ENCODE measurements around the gene LRRN3.

Gene LRRN3

DNA sequence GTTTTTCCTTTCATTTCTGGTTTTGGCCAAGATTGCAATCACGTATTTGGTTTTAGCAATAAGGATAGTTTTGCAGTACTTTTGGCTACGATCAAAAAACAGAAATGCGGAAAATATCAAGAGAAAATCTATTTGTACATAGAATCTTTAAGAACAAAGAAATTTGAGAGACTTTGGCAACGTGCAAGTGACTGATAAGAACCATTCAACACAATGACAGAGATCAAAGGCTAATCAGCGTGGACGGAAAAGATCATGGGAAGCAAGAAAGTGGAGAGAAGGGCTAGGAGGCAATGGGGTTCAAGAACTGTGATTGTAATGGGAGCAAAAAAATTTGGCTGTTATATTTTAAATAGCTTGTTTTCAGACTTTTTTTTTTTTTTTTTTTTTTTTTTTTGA lies 16.2 kb upstream of the LRRN3 start:
- Histone ChIP-seq H3K4me1 (ENCODE audit: control insufficient read depth in 5 of 5, insufficient read depth in 5 of 5, low read length in 5 of 5) (peaks cover 0 to 48% (median 15%) of the 10 kb centered on the region in 5 donors), H3K9me3 (ENCODE audit: control insufficient read depth in 5 of 5, low read length in 5 of 5) (no peaks in the 10 kb centered on the region), H3K27me3 (ENCODE audit: control insufficient read depth in 5 of 5, insufficient read depth in 4 of 5, low read length in 5 of 5) (no peaks in the 10 kb centered on the region), H3K36me3 (ENCODE audit: control insufficient read depth in 5 of 5, insufficient read depth in 5 of 5, low read length in 5 of 5) (no peaks in the 10 kb centered on the region), H3K4me3 (ENCODE audit: low read depth in 1 of 5, low read length in 5 of 5) (no peak overlapping the region), H3K27ac (ENCODE audit: low read depth, low read length) (peak overlapping the region; percentile 51), H3K9ac (ENCODE audit: low read length in 5 of 5) (no peak overlapping the region)

DNA sequence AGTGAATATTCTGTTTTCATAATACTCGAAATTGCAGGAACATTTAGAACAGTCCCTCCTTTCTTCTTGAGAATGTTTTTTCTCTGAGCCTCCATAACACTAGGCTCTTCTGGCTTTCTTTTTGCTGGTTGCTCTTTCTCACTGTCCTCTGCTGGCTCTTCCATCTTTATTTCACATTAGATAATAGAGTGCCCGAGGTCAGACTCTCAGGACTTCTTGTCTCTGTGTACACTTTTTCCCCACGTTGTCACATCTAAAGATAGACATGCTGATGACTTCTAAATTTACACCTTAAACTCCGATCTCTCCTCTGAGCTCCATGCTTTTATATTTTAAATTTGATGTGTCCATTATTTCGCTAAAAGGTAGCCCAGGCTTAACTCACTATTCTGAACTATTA lies 15.4 kb upstream of the LRRN3 start:
- H3K4me3 ChIP-seq (ENCODE audit: low read depth in 1 of 5, low read length in 5 of 5), result no peak overlapping the region
- H3K36me3 ChIP-seq (ENCODE audit: control insufficient read depth in 5 of 5, insufficient read depth in 5 of 5, low read length in 5 of 5), result no peaks in the 10 kb centered on the region
- H3K9ac ChIP-seq (ENCODE audit: low read length in 5 of 5), result no peak overlapping the region
- H3K27me3 ChIP-seq (ENCODE audit: control insufficient read depth in 5 of 5, insufficient read depth in 4 of 5, low read length in 5 of 5), result no peaks in the 10 kb centered on the region
- no peak overlapping the region for H3K27ac ChIP-seq (ENCODE audit: low read depth, low read length)
- H3K9me3 ChIP-seq (ENCODE audit: control insufficient read depth in 5 of 5, low read length in 5 of 5), result no peaks in the 10 kb centered on the region
- H3K4me1 ChIP-seq (ENCODE audit: control insufficient read depth in 5 of 5, insufficient read depth in 5 of 5, low read length in 5 of 5), result peaks cover 0 to 43% (median 15%) of the 10 kb centered on the region in 5 donors

DNA sequence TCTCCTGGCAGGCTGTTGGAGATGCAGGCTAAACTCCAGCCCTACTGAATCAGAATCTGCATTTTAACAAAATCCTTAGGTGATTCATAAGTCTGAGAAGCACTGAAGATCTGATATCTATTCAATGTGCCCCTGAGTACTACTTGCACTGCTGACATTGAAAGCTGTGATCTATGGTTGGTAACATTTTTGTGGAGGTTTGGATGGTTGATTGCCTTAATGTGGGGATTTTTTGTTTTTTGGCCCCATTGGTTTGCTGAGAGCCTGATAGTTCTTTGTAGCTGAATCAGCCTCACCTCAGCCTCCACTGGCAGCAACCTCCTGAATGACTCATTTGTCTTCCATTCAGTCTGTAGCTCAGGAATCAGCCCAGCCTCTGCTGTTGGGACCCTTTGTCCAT lies 14.7 kb upstream of the LRRN3 start:
- Histone ChIP-seq H3K27ac (ENCODE audit: low read depth, low read length) (peak overlapping the region; percentile 15), H3K9me3 (ENCODE audit: control insufficient read depth in 5 of 5, low read length in 5 of 5) (no peaks in the 10 kb centered on the region), H3K27me3 (ENCODE audit: control insufficient read depth in 5 of 5, insufficient read depth in 4 of 5, low read length in 5 of 5) (no peaks in the 10 kb centered on the region), H3K4me3 (ENCODE audit: low read depth in 1 of 5, low read length in 5 of 5) (no peak overlapping the region), H3K4me1 (ENCODE audit: control insufficient read depth in 5 of 5, insufficient read depth in 5 of 5, low read length in 5 of 5) (peaks cover 0 to 40% (median 15%) of the 10 kb centered on the region in 5 donors), H3K36me3 (ENCODE audit: control insufficient read depth in 5 of 5, insufficient read depth in 5 of 5, low read length in 5 of 5) (no peaks in the 10 kb centered on the region), H3K9ac (ENCODE audit: low read length in 5 of 5) (no peak overlapping the region)

DNA sequence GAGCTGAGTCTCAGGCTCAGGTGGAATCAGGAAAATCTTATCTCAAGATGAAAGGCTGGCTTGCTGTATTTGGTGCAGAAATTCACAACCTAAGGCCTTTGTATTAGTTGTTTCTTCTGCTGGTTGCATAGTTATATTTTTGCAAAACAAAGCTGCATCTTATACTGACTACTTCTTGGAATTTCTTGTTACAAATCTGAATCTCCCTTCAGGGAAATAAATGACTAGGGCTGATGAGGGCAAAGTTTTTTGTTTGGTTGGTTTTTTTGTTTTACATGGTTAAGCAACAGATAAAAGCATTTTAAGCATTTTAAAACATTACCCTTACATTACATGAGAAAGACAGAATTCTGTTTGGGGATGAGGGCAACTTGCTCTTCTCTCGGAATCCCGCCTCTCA lies 13.9 kb upstream of the LRRN3 start:
- Histone ChIP-seq H3K36me3 (ENCODE audit: control insufficient read depth in 5 of 5, insufficient read depth in 5 of 5, low read length in 5 of 5) (no peaks in the 10 kb centered on the region), H3K27me3 (ENCODE audit: control insufficient read depth in 5 of 5, insufficient read depth in 4 of 5, low read length in 5 of 5) (no peaks in the 10 kb centered on the region), H3K4me1 (ENCODE audit: control insufficient read depth in 5 of 5, insufficient read depth in 5 of 5, low read length in 5 of 5) (peaks cover 0 to 38% (median 15%) of the 10 kb centered on the region in 5 donors), H3K4me3 (ENCODE audit: low read depth in 1 of 5, low read length in 5 of 5) (no peak overlapping the region), H3K9me3 (ENCODE audit: control insufficient read depth in 5 of 5, low read length in 5 of 5) (no peaks in the 10 kb centered on the region), H3K9ac (ENCODE audit: low read length in 5 of 5) (peak overlapping the region in 1 of 5 donors; percentile 26), H3K27ac (ENCODE audit: low read depth, low read length) (peak overlapping the region; percentile 15)

DNA sequence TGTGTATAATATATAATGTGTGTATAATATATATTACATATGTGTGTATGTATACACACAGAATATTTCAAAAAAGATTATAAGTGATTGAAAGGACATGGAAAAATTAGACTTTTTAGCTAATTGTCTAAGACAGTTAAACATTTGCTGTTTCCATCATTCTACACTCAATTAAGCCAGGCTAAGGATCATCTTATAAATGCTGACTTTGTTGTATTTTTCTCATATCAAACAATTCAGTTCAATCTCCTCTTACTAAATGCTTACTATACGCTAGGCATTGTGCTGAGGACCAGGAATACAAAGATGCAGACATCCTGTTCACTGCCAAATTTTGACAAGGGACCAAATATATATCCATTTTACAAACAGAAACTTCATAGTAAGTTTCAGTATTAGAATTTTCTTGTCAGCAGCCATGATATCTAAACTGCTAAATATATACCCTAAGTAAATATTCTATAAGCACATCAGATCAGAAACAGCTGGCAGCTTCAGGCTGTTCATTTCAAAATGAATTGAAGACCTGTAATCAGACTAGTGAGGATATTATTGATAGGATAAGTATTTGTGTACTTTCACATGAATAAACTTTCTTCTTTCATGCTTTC lies 10.3 kb upstream of the LRRN3 start:
- Histone ChIP-seq H3K9me3 (ENCODE audit: control insufficient read depth in 5 of 5, low read length in 5 of 5) (no peaks in the 10 kb centered on the region), H3K4me1 (ENCODE audit: control insufficient read depth in 5 of 5, insufficient read depth in 5 of 5, low read length in 5 of 5) (peaks cover 0 to 19% (median 5%) of the 10 kb centered on the region in 5 donors), H3K27me3 (ENCODE audit: control insufficient read depth in 5 of 5, insufficient read depth in 4 of 5, low read length in 5 of 5) (no peaks in the 10 kb centered on the region), H3K36me3 (ENCODE audit: control insufficient read depth in 5 of 5, insufficient read depth in 5 of 5, low read length in 5 of 5) (no peaks in the 10 kb centered on the region), H3K9ac (ENCODE audit: low read length in 5 of 5) (no peak overlapping the region), H3K27ac (ENCODE audit: low read depth, low read length) (no peak overlapping the region), H3K4me3 (ENCODE audit: low read depth in 1 of 5, low read length in 5 of 5) (no peak overlapping the region)

DNA sequence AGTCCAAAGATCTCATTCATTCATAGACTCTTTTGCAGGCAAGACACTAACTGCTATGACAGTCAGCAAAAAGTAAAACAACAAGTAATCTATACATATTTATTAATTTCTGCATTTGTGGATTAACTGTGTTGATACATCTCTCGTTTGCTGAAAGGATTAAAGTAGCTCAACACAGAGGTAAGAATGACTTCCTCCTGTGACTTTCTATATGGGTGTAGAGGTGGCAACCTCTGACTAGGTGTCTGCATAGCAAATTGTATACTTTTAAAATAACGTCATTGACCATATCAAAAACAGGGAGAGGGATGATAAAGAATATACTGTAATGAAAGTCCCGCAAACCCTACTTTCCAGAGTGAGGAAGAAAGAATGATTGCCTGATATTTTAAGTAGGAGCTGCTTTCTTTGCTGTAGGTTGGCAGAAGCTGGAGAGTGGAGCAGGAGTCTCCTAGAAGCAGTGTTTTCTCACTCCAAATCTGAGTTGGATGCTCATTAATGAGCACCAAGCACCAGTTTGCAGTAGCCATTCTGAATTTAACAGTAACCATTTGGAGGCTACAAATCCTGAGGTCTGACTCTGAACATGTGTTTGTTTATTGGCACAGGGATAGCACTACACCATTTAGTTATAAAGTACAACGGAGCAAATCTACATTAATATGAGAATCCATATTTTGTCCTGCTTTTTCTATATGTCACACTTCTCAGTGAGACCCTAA lies 9.2 kb upstream of the LRRN3 start:
- no peak overlapping the region for H3K27ac ChIP-seq (ENCODE audit: low read depth, low read length)

DNA sequence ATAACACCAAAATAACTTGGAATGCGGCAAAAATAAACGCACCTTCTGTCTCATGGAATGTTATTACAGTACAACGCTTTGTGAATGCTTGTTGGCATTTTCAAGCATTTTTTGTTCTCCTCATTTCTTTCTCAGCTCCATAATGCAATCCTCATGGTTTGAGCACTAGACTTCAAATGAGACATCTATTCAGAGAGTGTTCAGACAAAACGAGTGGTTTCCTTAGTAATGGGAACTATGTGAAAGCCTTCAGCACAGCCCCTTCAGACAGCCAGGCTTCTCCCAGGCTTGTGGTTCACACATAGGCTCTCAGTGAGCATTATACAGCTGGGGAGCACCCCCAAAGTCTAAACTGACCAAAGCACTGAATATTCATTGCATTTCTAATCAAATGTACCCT lies 8.6 kb upstream of the LRRN3 start:
- Histone ChIP-seq H3K9ac (ENCODE audit: low read length in 5 of 5) (no peak overlapping the region), H3K4me3 (ENCODE audit: low read depth in 1 of 5, low read length in 5 of 5) (no peak overlapping the region), H3K36me3 (ENCODE audit: control insufficient read depth in 5 of 5, insufficient read depth in 5 of 5, low read length in 5 of 5) (no peaks in the 10 kb centered on the region), H3K9me3 (ENCODE audit: control insufficient read depth in 5 of 5, low read length in 5 of 5) (no peaks in the 10 kb centered on the region), H3K27me3 (ENCODE audit: control insufficient read depth in 5 of 5, insufficient read depth in 4 of 5, low read length in 5 of 5) (no peaks in the 10 kb centered on the region), H3K27ac (ENCODE audit: low read depth, low read length) (no peak overlapping the region), H3K4me1 (ENCODE audit: control insufficient read depth in 5 of 5, insufficient read depth in 5 of 5, low read length in 5 of 5) (peaks cover 0 to 9% (median 5%) of the 10 kb centered on the region in 5 donors)

More for the DNA sequence above, 9.2 kb upstream of the LRRN3 start:
- Histone ChIP-seq H3K9ac (ENCODE audit: low read length in 5 of 5) (no peak overlapping the region), H3K4me1 (ENCODE audit: control insufficient read depth in 5 of 5, insufficient read depth in 5 of 5, low read length in 5 of 5) (peaks cover 0 to 16% (median 5%) of the 10 kb centered on the region in 5 donors), H3K36me3 (ENCODE audit: control insufficient read depth in 5 of 5, insufficient read depth in 5 of 5, low read length in 5 of 5) (no peaks in the 10 kb centered on the region), H3K27me3 (ENCODE audit: control insufficient read depth in 5 of 5, insufficient read depth in 4 of 5, low read length in 5 of 5) (no peaks in the 10 kb centered on the region), H3K4me3 (ENCODE audit: low read depth in 1 of 5, low read length in 5 of 5) (no peak overlapping the region), H3K9me3 (ENCODE audit: control insufficient read depth in 5 of 5, low read length in 5 of 5) (no peaks in the 10 kb centered on the region)

DNA sequence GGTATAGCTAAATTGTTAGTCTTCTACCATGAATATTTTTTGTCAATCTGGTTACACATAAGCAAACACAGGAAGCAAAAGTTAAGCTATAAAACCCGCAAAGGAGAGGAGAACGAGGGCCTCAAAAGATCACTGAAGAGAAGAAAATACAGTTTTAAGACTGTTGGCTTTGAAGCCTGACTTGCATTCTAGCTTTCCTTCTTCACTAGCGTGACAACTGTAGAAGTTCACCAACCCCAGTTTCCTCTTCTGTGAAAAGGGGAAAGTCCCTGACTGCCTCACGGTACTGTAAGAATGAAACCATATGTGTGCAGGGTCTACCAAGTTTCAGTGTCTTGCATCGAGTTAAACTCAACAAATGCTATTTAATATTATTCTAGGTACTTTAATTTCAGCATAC lies 7.5 kb upstream of the LRRN3 start:
- no peak overlapping the region for H3K27ac ChIP-seq (ENCODE audit: low read depth, low read length)
- H3K9me3 ChIP-seq (ENCODE audit: control insufficient read depth in 5 of 5, low read length in 5 of 5), result no peaks in the 10 kb centered on the region
- H3K27me3 ChIP-seq (ENCODE audit: control insufficient read depth in 5 of 5, insufficient read depth in 4 of 5, low read length in 5 of 5), result no peaks in the 10 kb centered on the region
- no peak overlapping the region for H3K4me3 ChIP-seq (ENCODE audit: low read depth in 1 of 5, low read length in 5 of 5)
- H3K36me3 ChIP-seq (ENCODE audit: control insufficient read depth in 5 of 5, insufficient read depth in 5 of 5, low read length in 5 of 5), result no peaks in the 10 kb centered on the region
- H3K4me1 ChIP-seq (ENCODE audit: control insufficient read depth in 5 of 5, insufficient read depth in 5 of 5, low read length in 5 of 5), result no peaks in the 10 kb centered on the region
- H3K9ac ChIP-seq (ENCODE audit: low read length in 5 of 5), result no peak overlapping the region

DNA sequence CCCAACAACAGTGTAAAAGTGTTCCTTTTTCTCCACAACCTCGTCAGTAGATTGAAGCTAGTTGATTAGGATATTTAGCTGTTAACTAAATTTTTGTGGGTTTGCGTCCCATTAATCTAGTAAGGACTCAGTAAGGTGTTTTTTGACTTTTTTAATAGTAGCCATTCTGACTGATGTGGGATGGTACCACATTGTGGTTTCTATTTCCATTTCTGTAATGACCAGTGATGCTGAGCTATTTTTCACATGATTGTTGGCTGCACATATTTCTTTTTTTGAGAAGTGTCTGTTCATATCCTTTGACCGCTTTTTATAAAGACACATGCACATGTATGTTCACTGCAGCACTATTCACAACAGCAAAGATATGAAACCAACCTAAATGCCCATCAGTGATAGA lies 5.6 kb upstream of the LRRN3 start:
- Histone ChIP-seq H3K9ac (ENCODE audit: low read length in 5 of 5) (no peak overlapping the region), H3K4me1 (ENCODE audit: control insufficient read depth in 5 of 5, insufficient read depth in 5 of 5, low read length in 5 of 5) (peaks cover 0 to 2% (median 0%) of the 10 kb centered on the region in 5 donors), H3K36me3 (ENCODE audit: control insufficient read depth in 5 of 5, insufficient read depth in 5 of 5, low read length in 5 of 5) (no peaks in the 10 kb centered on the region), H3K9me3 (ENCODE audit: control insufficient read depth in 5 of 5, low read length in 5 of 5) (no peaks in the 10 kb centered on the region), H3K27me3 (ENCODE audit: control insufficient read depth in 5 of 5, insufficient read depth in 4 of 5, low read length in 5 of 5) (no peaks in the 10 kb centered on the region), H3K4me3 (ENCODE audit: low read depth in 1 of 5, low read length in 5 of 5) (no peak overlapping the region), H3K27ac (ENCODE audit: low read depth, low read length) (no peak overlapping the region)

DNA sequence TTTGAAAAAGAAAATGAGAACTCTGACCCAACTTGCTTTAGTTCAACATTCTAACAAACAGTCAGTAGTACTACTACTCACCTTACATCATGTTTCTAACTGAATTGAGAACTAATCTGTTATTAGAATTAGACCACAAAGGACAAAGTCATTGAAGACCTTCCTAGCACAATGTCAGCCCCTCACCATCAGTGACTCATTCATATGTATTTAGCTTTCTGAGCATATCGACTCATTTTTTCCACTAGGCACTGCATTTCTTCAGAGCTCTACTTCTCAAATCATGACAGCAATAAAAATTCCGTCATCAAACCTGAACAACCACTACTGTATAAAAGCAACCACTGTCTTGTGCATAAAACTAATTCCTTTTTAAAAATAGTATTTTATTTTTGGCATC lies 4.4 kb upstream of the LRRN3 start:
- Histone ChIP-seq H3K27me3 (ENCODE audit: control insufficient read depth in 5 of 5, insufficient read depth in 4 of 5, low read length in 5 of 5) (no peaks in the 10 kb centered on the region), H3K27ac (ENCODE audit: low read depth, low read length) (no peak overlapping the region), H3K9ac (ENCODE audit: low read length in 5 of 5) (no peak overlapping the region), H3K4me3 (ENCODE audit: low read depth in 1 of 5, low read length in 5 of 5) (no peak overlapping the region), H3K4me1 (ENCODE audit: control insufficient read depth in 5 of 5, insufficient read depth in 5 of 5, low read length in 5 of 5) (peaks cover 0 to 14% (median 11%) of the 10 kb centered on the region in 5 donors), H3K9me3 (ENCODE audit: control insufficient read depth in 5 of 5, low read length in 5 of 5) (no peaks in the 10 kb centered on the region), H3K36me3 (ENCODE audit: control insufficient read depth in 5 of 5, insufficient read depth in 5 of 5, low read length in 5 of 5) (no peaks in the 10 kb centered on the region)

Data from subcutaneous abdominal adipose tissue (tissue), 5 donors.